ENCODE data around the gene CCDC171.

Gene CCDC171

DNA sequence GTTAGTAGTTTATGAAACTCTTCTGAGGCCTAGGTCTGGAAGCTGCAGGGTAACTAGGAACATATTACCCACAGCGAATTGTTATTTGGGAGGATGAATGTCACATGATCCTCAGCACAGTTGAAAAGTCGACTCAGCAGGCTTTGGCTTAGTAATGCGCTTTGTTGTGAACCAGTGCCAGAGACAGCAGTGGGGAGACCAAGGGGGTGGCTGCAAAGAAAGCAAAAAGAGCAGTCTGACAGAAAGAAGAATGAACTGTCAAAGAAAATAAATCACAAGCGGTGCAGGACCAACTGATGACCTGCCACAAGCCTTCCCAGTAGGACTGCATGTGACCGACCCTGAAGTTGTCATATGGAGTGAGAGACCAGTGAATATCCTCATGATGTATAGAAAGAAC is 170.0 kb downstream of the CCDC171 start:
- H3K4me3 ChIP-seq (ENCODE audit: low read depth, low read length), result no peak overlapping the region

DNA sequence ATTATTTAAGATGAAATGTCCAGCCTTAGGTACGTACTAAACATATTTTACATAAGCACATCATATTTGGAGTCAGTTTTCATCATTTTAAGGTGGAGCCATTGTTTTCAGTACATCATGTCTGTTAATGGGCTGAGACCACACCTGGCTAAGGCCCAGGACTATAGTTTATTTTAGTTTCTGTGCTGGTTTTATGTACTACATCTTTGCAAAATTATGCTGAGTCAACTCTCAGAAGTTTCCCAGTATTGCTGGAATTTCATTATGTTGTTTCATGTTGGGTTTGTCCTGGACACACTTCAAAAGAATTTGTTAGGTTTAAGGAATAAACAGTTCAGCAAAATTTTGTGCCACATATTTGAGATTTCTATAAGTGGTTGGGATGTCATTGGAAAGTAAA is 171.2 kb downstream of the CCDC171 start:
- no peak for TF ChIP-seq CTCF (IDR thresholded peaks at IDR 0.05; ENCODE audit: low read depth, low read length)
- no peak overlapping the region for H3K4me3 ChIP-seq (ENCODE audit: low read depth, low read length)
- in situ Hi-C loops (cut with HindIII; ENCODE audit: low sequenced_read_pairs), result no loop called here
- peak; percentile 88 for DNase-seq (ENCODE audit: low read depth, low spot score)

More for the DNA sequence above, 170.0 kb downstream of the CCDC171 start:
- in situ Hi-C loops (cut with HindIII; ENCODE audit: low sequenced_read_pairs), result no loop called here
- TF ChIP-seq CTCF (IDR thresholded peaks at IDR 0.05; ENCODE audit: low read depth, low read length), result no peak
- DNase-seq (ENCODE audit: low read depth, low spot score), result peak; percentile 85

- in situ Hi-C loops (cut with HindIII; ENCODE audit: low sequenced_read_pairs), result no loop called here
- peak; percentile 18 for DNase-seq (ENCODE audit: low read depth, low spot score)
- no peak for TF ChIP-seq CTCF (IDR thresholded peaks at IDR 0.05; ENCODE audit: low read depth, low read length)
- no peak overlapping the region for H3K4me3 ChIP-seq (ENCODE audit: low read depth, low read length)
Measured at GRCh38 chr9:15724612-15725011, 171.8 kb downstream of the CCDC171 start.

- DNase-seq (ENCODE audit: low read depth, low spot score), result peak; percentile 13
- in situ Hi-C loops (cut with HindIII; ENCODE audit: low sequenced_read_pairs), result no loop called here
- no peak overlapping the region for H3K4me3 ChIP-seq (ENCODE audit: low read depth, low read length)
- no peak for TF ChIP-seq CTCF (IDR thresholded peaks at IDR 0.05; ENCODE audit: low read depth, low read length)
Measured at GRCh38 chr9:15725953-15726352, 173.1 kb downstream of the CCDC171 start.

- in situ Hi-C loops (cut with HindIII; ENCODE audit: low sequenced_read_pairs), result no loop called here
- TF ChIP-seq CTCF (IDR thresholded peaks at IDR 0.05; ENCODE audit: low read depth, low read length), result no peak
- no peak overlapping the region for H3K4me3 ChIP-seq (ENCODE audit: low read depth, low read length)
- DNase-seq (ENCODE audit: low read depth, low spot score), result no peak
Measured at GRCh38 chr9:15729507-15729906, 176.7 kb downstream of the CCDC171 start.

GRCh38 chr9:15735083-15735857 is 182.4 kb downstream of the CCDC171 start:
- no peak for TF ChIP-seq CTCF (IDR thresholded peaks at IDR 0.05; ENCODE audit: low read depth, low read length)
- H3K4me3 ChIP-seq (ENCODE audit: low read depth, low read length), result no peak overlapping the region
- DNase-seq (ENCODE audit: low read depth, low spot score), result peak; percentile 93
- in situ Hi-C loops (cut with HindIII; ENCODE audit: low sequenced_read_pairs), result no loop called here
